GM12891 (cell line): ENCODE results near the gene EMILIN2.
"Not testable (repeated sequence)": the region's sequence is repeated elsewhere in the genome, so short reads cannot be mapped to it uniquely, and the experiment has no call there.

Experiments
- DNase-seq: peaks from one replicate; pipeline ENCODE4 v3.0.0; 2011; ENCODE audit warnings: low spot score; ENCODE audit not compliant: insufficient read length
- FAIRE-seq: peaks from 2 replicates; lab custom pipeline; 2011; peaks lifted over from hg19 to GRCh38; lab: Jason Lieb, UNC
- PAX5 ChIP-seq: IDR thresholded peaks from 2 replicates; pipeline ENCODE4 v1.6.1; 2011; ENCODE audit warnings: low read length, moderate library complexity, mild to moderate bottlenecking; ENCODE audit not compliant: insufficient read depth, severe bottlenecking
- POLR2A ChIP-seq: IDR thresholded peaks from 2 replicates; pipeline ENCODE4 v1.6.1; 2011; ENCODE audit warnings: low read depth, low read length, control low read depth
- POLR2AphosphoS5 ChIP-seq: IDR thresholded peaks from 2 replicates; pipeline ENCODE4 v1.6.1; 2011; ENCODE audit warnings: low read depth, low read length, control low read depth
- POU2F2 ChIP-seq: IDR thresholded peaks from 2 replicates; pipeline ENCODE4 v1.6.1; 2011; ENCODE audit warnings: low read depth, mild to moderate bottlenecking, control low read depth, low read length, moderate library complexity
- SPI1 ChIP-seq: IDR thresholded peaks from 2 replicates; pipeline ENCODE4 v1.6.1; 2011; ENCODE audit warnings: low read depth, low read length, control low read depth
- TAF1 ChIP-seq: IDR thresholded peaks from 2 replicates; pipeline ENCODE4 v1.6.1; 2011; ENCODE audit warnings: low read depth, low read length, control low read depth

The EMILIN2 gene

GRCh38 chr18:2913398-2914005 lies 66.7 kb downstream of the EMILIN2 start:
- TF ChIP-seq SPI1 (no peak), POLR2AphosphoS5 (no peak), POU2F2 (no peak), TAF1 (no peak), POLR2A (no peak), PAX5 (no peak)
- FAIRE-seq (no peak), DNase-seq (no peak)

GRCh38 chr18:2914185-2914880 lies 67.5 kb downstream of the EMILIN2 start:
- DNase-seq (no peak), FAIRE-seq (no peak)
- TF ChIP-seq POU2F2: no peak
- TF ChIP-seq TAF1: no peak
- no peak for TF ChIP-seq PAX5
- no peak for TF ChIP-seq SPI1
- no peak for TF ChIP-seq POLR2A
- TF ChIP-seq POLR2AphosphoS5: no peak

GRCh38 chr18:2914881-2915240 lies 68.1 kb downstream of the EMILIN2 start:
- no peak for TF ChIP-seq TAF1
- TF ChIP-seq POLR2A: no peak
- TF ChIP-seq POU2F2: no peak
- TF ChIP-seq POLR2AphosphoS5: no peak
- no peak for TF ChIP-seq PAX5
- no peak for TF ChIP-seq SPI1
- DNase-seq (no peak), FAIRE-seq (no peak)

GRCh38 chr18:2915486-2915885 lies 68.7 kb downstream of the EMILIN2 start:
- not testable (repeated sequence) for FAIRE-seq, DNase-seq

GRCh38 chr18:2916184-2916583 lies 69.4 kb downstream of the EMILIN2 start:
- no peak for FAIRE-seq
- DNase-seq: no peak
- TF ChIP-seq POU2F2: no peak
- TF ChIP-seq SPI1: no peak
- TF ChIP-seq POLR2A: no peak
- no peak for TF ChIP-seq POLR2AphosphoS5
- no peak for TF ChIP-seq PAX5
- TF ChIP-seq TAF1: no peak

GRCh38 chr18:2917259-2918047 lies 70.6 kb downstream of the EMILIN2 start:
- peak; percentile 76 for FAIRE-seq
- TF ChIP-seq POLR2AphosphoS5 (no peak), SPI1 (no peak), POU2F2 (no peak)
- DNase-seq: no peak

GRCh38 chr18:2918761-2919550 lies 72.2 kb downstream of the EMILIN2 start:
- FAIRE-seq (no peak), DNase-seq (no peak)
- no peak for TF ChIP-seq PAX5
- no peak for TF ChIP-seq POU2F2
- no peak for TF ChIP-seq TAF1
- no peak for TF ChIP-seq SPI1

GRCh38 chr18:2919600-2919999 lies 72.8 kb downstream of the EMILIN2 start:
- no peak for DNase-seq
- TF ChIP-seq POLR2A: no peak
- no peak for FAIRE-seq

- DNase-seq (no peak), FAIRE-seq (no peak)
- TF ChIP-seq POU2F2: no peak
- TF ChIP-seq POLR2A: no peak
- no peak for TF ChIP-seq POLR2AphosphoS5
- TF ChIP-seq SPI1: no peak
- no peak for TF ChIP-seq PAX5
- TF ChIP-seq TAF1: no peak
Measured at GRCh38 chr18:2920027-2920426, 73.2 kb downstream of the EMILIN2 start.
